BJ (cell line): Measurements from ENCODE around the gene SULF2. TPM values are rescaled to one million over a fixed set of nuclear protein-coding genes. Genes with fewer than 3 reads are reported as not detected.

Source experiments
- CTCF ChIA-PET: fragments of 350-600 bp; formaldehyde crosslinking; extraction: SDS; loops from one replicate; lab custom pipeline; 2021; ENCODE audit warnings: antibody characterized with exemption, inconsistent platforms; lab: Yijun Ruan, JAX
- POLR2A ChIA-PET: fragments of 300-600 bp; sonication (Branson Sonifier 250); formaldehyde crosslinking; extraction: SDS; loops from one replicate; lab custom pipeline; 2021; ENCODE audit warnings: antibody characterized with exemption; lab: Charles Lee
- DNase-seq: peaks from one replicate; pipeline ENCODE4 v3.0.0-alpha.2; 2011; ENCODE audit warnings: low read depth
- H3K27me3 ChIP-seq: 2 replicates; pipeline ENCODE4 v1.6.0; 2011; ENCODE audit warnings: low read length; ENCODE audit not compliant: control insufficient read depth, insufficient read depth
- H3K36me3 ChIP-seq: 2 replicates; pipeline ENCODE4 v1.5.1; 2011; ENCODE audit warnings: low read length; ENCODE audit not compliant: control insufficient read depth, insufficient read depth
- H3K4me3 ChIP-seq: 2 replicates; pipeline ENCODE4 v1.5.1; 2011; ENCODE audit warnings: low read depth, mild to moderate bottlenecking, control low read depth, low read length
- CTCF ChIP-seq: IDR thresholded peaks from 2 replicates; pipeline ENCODE4 v1.5.1; 2011; ENCODE audit warnings: low read depth, mild to moderate bottlenecking, control low read depth, inconsistent platforms, low read length, moderate library complexity; ENCODE audit not compliant: insufficient read depth
- polyA plus RNA-seq: library from polyadenylated mRNA; depleted of rRNA; stranded (reverse); fragments of >200 nt; gene quantifications from 2 replicates; pipeline ENCODE4 v1.2.3, GENCODE V29; 2011

SULF2 gene
- polyA plus RNA-seq, 1 experiment, result 13.2 TPM

- DNase-seq, result no peak
- POLR2A ChIA-PET, result no interaction called here
- Histone ChIP-seq H3K27me3 (no peaks in the 10 kb centered on the region), H3K4me3 (no peak overlapping the region), H3K36me3 (peaks cover 2% of the 10 kb centered on the region; the same call in 1 of the 2 replicates)
- TF ChIP-seq CTCF, result no peak
- CTCF ChIA-PET, result interaction anchor here (1.0 to 10.1 kb wide), 5 partner anchors 9 to 948 kb away, joined by 3 to 157 read pairs (median 34); no protein-coding TSS in a partner anchor
Observed at GRCh38 chr20:47672886-47673670, 112.2 kb downstream of the SULF2 start.

- no peak for DNase-seq
- Histone ChIP-seq H3K4me3 (no peak overlapping the region), H3K27me3 (no peaks in the 10 kb centered on the region), H3K36me3 (peaks cover 2% of the 10 kb centered on the region; the same call in 1 of the 2 replicates)
- CTCF ChIA-PET, result interaction anchor here (1.5 to 5.9 kb wide), 2 partner anchors 8 to 949 kb away, joined by 5 to 54 read pairs; no protein-coding TSS in a partner anchor
- POLR2A ChIA-PET, result no interaction called here
- TF ChIP-seq CTCF, result no peak
Observed at GRCh38 chr20:47672166-47672565, 113.1 kb downstream of the SULF2 start.

GRCh38 chr20:47670913-47671312 is 114.4 kb downstream of the SULF2 start:
- no peak for DNase-seq
- Histone ChIP-seq H3K27me3 (no peaks in the 10 kb centered on the region), H3K36me3 (peaks cover 2% of the 10 kb centered on the region; the same call in 1 of the 2 replicates), H3K4me3 (no peak overlapping the region)
- TF ChIP-seq CTCF, result no peak
- CTCF ChIA-PET, result interaction anchor here (0.9 to 5.9 kb wide), 3 partner anchors 105 to 950 kb away, joined by 3 to 54 read pairs (median 3); no protein-coding TSS in a partner anchor
- POLR2A ChIA-PET, result no interaction called here

GRCh38 chr20:47669927-47670890 is 115.1 kb downstream of the SULF2 start:
- ChIA-PET CTCF (interaction anchor here (1.4 to 5.9 kb wide), 2 partner anchors 8 to 951 kb away, joined by 5 to 54 read pairs; no protein-coding TSS in a partner anchor), POLR2A (no interaction called here)
- no peak for DNase-seq
- Histone ChIP-seq H3K36me3 (peaks cover 4% of the 10 kb centered on the region; the same call in 1 of the 2 replicates), H3K4me3 (no peak overlapping the region), H3K27me3 (no peaks in the 10 kb centered on the region)
- no peak for TF ChIP-seq CTCF

GRCh38 chr20:47669489-47669888 is 115.8 kb downstream of the SULF2 start:
- H3K36me3 ChIP-seq, result peaks cover 4% of the 10 kb centered on the region
- CTCF ChIA-PET, result interaction anchor here (1.4 to 5.9 kb wide), 2 partner anchors 8 to 951 kb away, joined by 5 to 54 read pairs; no protein-coding TSS in a partner anchor
- DNase-seq, result no peak
- no peak overlapping the region for H3K4me3 ChIP-seq
- H3K27me3 ChIP-seq, result no peaks in the 10 kb centered on the region
- TF ChIP-seq CTCF, result no peak
- POLR2A ChIA-PET, result no interaction called here
